SJSA1 (cell line): ENCODE data around the gene ARID3C. TPM values are rescaled to one million over a fixed set of nuclear protein-coding genes. Genes with fewer than 3 reads are reported as not detected.

Experiments used
- DNase-seq, 2 experiments: peaks; one replicate each; pipeline ENCODE4 v3.0.0-alpha.2; 2015 to 2020; ENCODE audit warnings: low spot score in 2 of 2, low read depth in 1 of 2
- H3K27ac ChIP-seq: fragments of 250-450 bp; sonication (Bioruptor Pico); 2 replicates; pipeline ENCODE4 v1.5.1; 2020; ENCODE audit warnings: mild to moderate bottlenecking, moderate library complexity
- H3K27me3 ChIP-seq: fragments of 250-450 bp; sonication (Bioruptor Pico); replicated peaks from 2 replicates; pipeline ENCODE4 v1.5.1; 2020; ENCODE audit warnings: mild to moderate bottlenecking, moderate library complexity
- H3K36me3 ChIP-seq: fragments of 250-450 bp; sonication (Bioruptor Pico); 2 replicates; pipeline ENCODE4 v1.5.1; 2020; ENCODE audit warnings: mild to moderate bottlenecking
- H3K4me1 ChIP-seq: fragments of 250-450 bp; sonication (Bioruptor Pico); replicated peaks from 2 replicates; pipeline ENCODE4 v1.6.1; 2021; ENCODE audit warnings: mild to moderate bottlenecking
- H3K4me3 ChIP-seq: fragments of 250-450 bp; sonication (Bioruptor Pico); 2 replicates; pipeline ENCODE4 v1.5.1; 2020; ENCODE audit warnings: mild to moderate bottlenecking
- H3K9me3 ChIP-seq: fragments of 250-450 bp; sonication (Bioruptor Pico); replicated peaks from 2 replicates; pipeline ENCODE4 v1.5.1; 2020; ENCODE audit warnings: mild to moderate bottlenecking
- total RNA-seq: library from RNA; depleted of rRNA; stranded (reverse); fragments of >200 nt; shearing (Covaris generic); gene quantifications from 2 replicates; pipeline ENCODE4 v1.2.3, GENCODE V29; 2014

ARID3C gene
- total RNA-seq, 1 experiment from 2014 or later: not detected

GRCh38 chr9:34590381-34591247, 38.3 kb downstream of the ARID3C start:
- no peaks in the 10 kb centered on the region for H3K36me3 ChIP-seq
- no peaks in the 10 kb centered on the region for H3K4me1 ChIP-seq
- H3K27me3 ChIP-seq: peaks cover 35% of the 10 kb centered on the region
- H3K27ac ChIP-seq: no peak overlapping the region
- no peak overlapping the region for H3K4me3 ChIP-seq
- H3K9me3 ChIP-seq: no peaks in the 10 kb centered on the region
- no peak for DNase-seq

GRCh38 chr9:34589636-34590380, 39.1 kb downstream of the ARID3C start, which contains the start of gene CNTFR:
TSS of gene CNTFR (minus strand) at chr9:34589724. CDS start at chr9:34568981, 20,743 bp downstream.
- H3K4me3 ChIP-seq: no peak within 1 kb of the TSS
- DNase-seq: no peak
- no peaks in the 10 kb centered on the region for H3K36me3 ChIP-seq
- H3K27ac ChIP-seq: no peak within 1 kb of the TSS
- H3K4me1 ChIP-seq: no peaks in the 10 kb centered on the region
- H3K27me3 ChIP-seq: peaks cover 35% of the 10 kb centered on the region
- no peaks in the 10 kb centered on the region for H3K9me3 ChIP-seq

- Histone ChIP-seq H3K27ac (no peak overlapping the region), H3K9me3 (no peaks in the 10 kb centered on the region), H3K36me3 (no peaks in the 10 kb centered on the region), H3K27me3 (peaks cover 35% of the 10 kb centered on the region), H3K4me1 (no peaks in the 10 kb centered on the region), H3K4me3 (no peak overlapping the region)
- no peak for DNase-seq
These were observed 39.9 kb downstream of the ARID3C start for GRCh38 chr9:34588671-34589635.

GRCh38 chr9:34587271-34587670, 41.6 kb downstream of the ARID3C start:
- Histone ChIP-seq H3K27ac (no peak overlapping the region), H3K4me3 (no peak overlapping the region), H3K36me3 (no peaks in the 10 kb centered on the region), H3K4me1 (no peaks in the 10 kb centered on the region), H3K27me3 (peaks cover 35% of the 10 kb centered on the region), H3K9me3 (no peaks in the 10 kb centered on the region)
- DNase-seq: no peak

GRCh38 chr9:34585946-34586669, 42.8 kb downstream of the ARID3C start:
- Histone ChIP-seq H3K4me1 (no peaks in the 10 kb centered on the region), H3K4me3 (no peak overlapping the region), H3K9me3 (no peaks in the 10 kb centered on the region), H3K27me3 (peaks cover 27% of the 10 kb centered on the region), H3K27ac (no peak overlapping the region), H3K36me3 (no peaks in the 10 kb centered on the region)
- no peak for DNase-seq

- Histone ChIP-seq H3K4me1 (no peaks in the 10 kb centered on the region), H3K27ac (no peak overlapping the region), H3K4me3 (no peak overlapping the region), H3K27me3 (peaks cover 18% of the 10 kb centered on the region; the same call in 1 of the 2 replicates), H3K9me3 (no peaks in the 10 kb centered on the region), H3K36me3 (no peaks in the 10 kb centered on the region)
- DNase-seq: no peak
These were observed 43.9 kb downstream of the ARID3C start for GRCh38 chr9:34584970-34585369.

- Histone ChIP-seq H3K9me3 (no peaks in the 10 kb centered on the region), H3K27me3 (peaks cover 7% of the 10 kb centered on the region), H3K4me3 (no peak overlapping the region), H3K27ac (no peak overlapping the region), H3K4me1 (no peaks in the 10 kb centered on the region), H3K36me3 (no peaks in the 10 kb centered on the region)
- DNase-seq: no peak
These were observed 46.1 kb downstream of the ARID3C start for GRCh38 chr9:34582787-34583186.

- Histone ChIP-seq H3K27ac (no peak overlapping the region), H3K9me3 (no peaks in the 10 kb centered on the region), H3K4me3 (no peak overlapping the region), H3K4me1 (no peaks in the 10 kb centered on the region), H3K27me3 (peaks cover 4% of the 10 kb centered on the region; the same call in 1 of the 2 replicates), H3K36me3 (no peaks in the 10 kb centered on the region)
- DNase-seq: no peak
These were observed 47.5 kb downstream of the ARID3C start for GRCh38 chr9:34581318-34581717.

GRCh38 chr9:34580358-34580757, 48.5 kb downstream of the ARID3C start:
- Histone ChIP-seq H3K4me3 (no peak overlapping the region), H3K27me3 (peaks cover 4% of the 10 kb centered on the region; the same call in 1 of the 2 replicates), H3K36me3 (no peaks in the 10 kb centered on the region), H3K27ac (no peak overlapping the region), H3K4me1 (no peaks in the 10 kb centered on the region), H3K9me3 (no peaks in the 10 kb centered on the region)
- no peak for DNase-seq

- H3K27me3 ChIP-seq: peaks cover 4% of the 10 kb centered on the region; the same call in 1 of the 2 replicates
- no peaks in the 10 kb centered on the region for H3K4me1 ChIP-seq
- no peak for DNase-seq
- H3K36me3 ChIP-seq: no peaks in the 10 kb centered on the region
- H3K9me3 ChIP-seq: no peaks in the 10 kb centered on the region
- no peak overlapping the region for H3K27ac ChIP-seq
- no peak overlapping the region for H3K4me3 ChIP-seq
These were observed 49.1 kb downstream of the ARID3C start for GRCh38 chr9:34579808-34580163.

- Histone ChIP-seq H3K36me3 (no peaks in the 10 kb centered on the region), H3K27me3 (peaks cover 4% of the 10 kb centered on the region; the same call in 1 of the 2 replicates), H3K9me3 (no peaks in the 10 kb centered on the region), H3K4me3 (no peak overlapping the region), H3K4me1 (no peaks in the 10 kb centered on the region), H3K27ac (no peak overlapping the region)
- DNase-seq: no peak
These were observed 49.6 kb downstream of the ARID3C start for GRCh38 chr9:34579104-34579807.
